Islet of Langerhans (tissue), 1 donor: ENCODE data around the gene DPM2.

ENCODE experiments used
- FAIRE-seq: peaks from one replicate; lab custom pipeline; 2011; peaks lifted over from hg19 to GRCh38; lab: Jason Lieb, UNC

DPM2 gene

GRCh38 chr9:127898433-127899127 is 39.1 kb downstream of the DPM2 start:
- FAIRE-seq = no peak

GRCh38 chr9:127897193-127897692 is 40.4 kb downstream of the DPM2 start:
- FAIRE-seq = no peak

GRCh38 chr9:127896395-127897192 is 41.1 kb downstream of the DPM2 start:
- no peak for FAIRE-seq

- FAIRE-seq = no peak
These were observed 41.8 kb downstream of the DPM2 start for GRCh38 chr9:127895811-127896210.

- FAIRE-seq = no peak
These were observed 44.3 kb downstream of the DPM2 start for GRCh38 chr9:127893392-127893791.

GRCh38 chr9:127892831-127893230 is 44.8 kb downstream of the DPM2 start:
- FAIRE-seq = no peak

GRCh38 chr9:127890053-127890452 is 47.6 kb downstream of the DPM2 start:
- FAIRE-seq = no peak

GRCh38 chr9:127887792-127888191 is 49.9 kb downstream of the DPM2 start:
- no peak for FAIRE-seq

GRCh38 chr9:127886401-127886972 is 51.2 kb downstream of the DPM2 start:
- FAIRE-seq = no peak

GRCh38 chr9:127885508-127886281 is 52.0 kb downstream of the DPM2 start:
- no peak for FAIRE-seq
